HCT116 (cell line): ENCODE measurements around the gene TMEM80.

ENCODE experiments used
- CTCF ChIP-seq, 3 experiments: fragments of 200-600 bp in 1 of 3; sonication (generic) in 1 of 3; IDR thresholded peaks in 2 of 3; conservative IDR thresholded peaks in 1 of 3; 2 replicates each; pipeline ENCODE4 v1.5.1; 2012 to 2017; ENCODE audit warnings: low read depth in 2 of 3, low read length in 2 of 3, antibody characterized with exemption in 1 of 3, borderline replicate concordance in 1 of 3, control low read depth in 1 of 3, mild to moderate bottlenecking in 1 of 3, mixed read lengths in 1 of 3, mixed run types in 1 of 3, moderate library complexity in 1 of 3; ENCODE audit not compliant: insufficient read depth in 1 of 3
- EZH2 ChIP-seq: fragments of 200-600 bp; sonication (generic); IDR thresholded peaks from 2 replicates; pipeline ENCODE4 v1.6.1; 2017; ENCODE audit warnings: antibody characterized with exemption, mixed run types
- FOSL1 ChIP-seq: IDR thresholded peaks from 2 replicates; pipeline ENCODE4 v1.6.1; 2012; ENCODE audit warnings: low read depth
- POLR2A ChIP-seq: IDR thresholded peaks from 2 replicates; pipeline ENCODE4 v1.7.0; 2011; ENCODE audit warnings: borderline replicate concordance; ENCODE audit not compliant: insufficient read depth, insufficient read length; ENCODE audit errors: extremely low read depth
- REST ChIP-seq: IDR thresholded peaks from 2 replicates; pipeline ENCODE4 v1.6.1; 2012; ENCODE audit warnings: low read depth

DNA sequence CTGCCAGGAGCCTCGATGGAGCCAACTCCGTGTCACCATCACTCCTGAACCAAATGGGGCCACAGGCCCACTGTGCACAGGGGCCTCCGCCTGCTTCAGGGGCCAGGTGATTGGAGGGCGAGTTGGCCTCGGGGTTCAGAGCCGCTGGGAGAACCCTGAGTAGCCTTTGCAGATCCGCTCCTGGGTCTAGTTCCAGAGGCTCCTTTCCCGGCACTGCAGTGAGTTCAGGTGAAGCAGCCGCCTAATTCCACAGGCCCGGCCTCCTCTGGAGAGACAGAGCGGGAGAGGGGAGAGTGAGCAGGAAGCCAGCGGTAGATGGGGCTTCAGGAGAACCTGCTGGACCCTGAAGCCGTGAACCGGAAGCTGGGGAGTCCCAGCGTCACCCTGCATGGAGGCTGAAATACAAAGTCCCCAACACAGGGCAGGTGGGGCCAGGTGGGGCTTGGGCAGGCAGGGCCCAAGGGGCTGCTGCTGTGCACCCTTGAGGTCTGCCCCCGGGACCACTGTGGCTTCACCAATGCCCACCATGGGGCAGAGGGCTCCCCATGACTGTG, 36.0 kb upstream of the TMEM80 start:
- TF ChIP-seq POLR2A (no peak), CTCF (IDR thresholded peaks at IDR 0.05 in 2 of 3, conservative IDR thresholded peaks at IDR 0.05 in 1 of 3; ENCODE audit: borderline replicate concordance in 1 of 3, insufficient read depth in 1 of 3, low read depth in 2 of 3, low read length in 2 of 3) (no peak), REST (no peak), FOSL1 (no peak), EZH2 (no peak)
